NT2/D1 (cell line): Measurements from ENCODE around the gene RANBP17.

Experiments used
- SUZ12 ChIP-seq: IDR thresholded peaks from 2 replicates; pipeline ENCODE4 v1.6.1; 2011; ENCODE audit not compliant: insufficient read length, insufficient read depth; ENCODE audit errors: extremely low read depth
- YY1 ChIP-seq: IDR thresholded peaks from 2 replicates; pipeline ENCODE4 v1.6.1; 2011; ENCODE audit not compliant: insufficient read length, insufficient read depth
- ZNF274 ChIP-seq: IDR thresholded peaks from 2 replicates; pipeline ENCODE4 v1.6.1; 2011; ENCODE audit warnings: mild to moderate bottlenecking, low read depth, low read length

DNA sequence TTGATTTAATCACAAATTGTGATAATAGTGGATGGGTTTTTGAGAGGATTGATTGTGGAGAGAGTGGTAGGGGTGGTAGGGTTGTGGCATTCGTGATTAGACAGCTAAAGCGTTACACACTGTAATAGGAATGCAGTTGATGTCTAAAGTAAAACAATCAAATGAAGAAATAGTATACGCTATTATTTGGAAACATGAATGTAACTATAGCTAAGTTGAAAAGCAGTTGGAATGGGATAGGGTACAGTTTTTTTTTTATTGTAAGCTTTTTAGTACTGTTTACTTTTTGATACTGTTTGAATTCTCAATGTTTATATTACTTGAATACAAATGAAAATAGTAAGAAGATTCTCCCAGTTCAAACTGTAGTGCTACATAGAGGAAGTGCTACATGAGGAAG, 51.8 kb downstream of the RANBP17 start:
- no peak for TF ChIP-seq YY1
- TF ChIP-seq SUZ12: no peak
- no peak for TF ChIP-seq ZNF274
